ENCODE measurements around the gene LRRIQ3. TPM values are rescaled to one million over a fixed set of nuclear protein-coding genes. Genes with fewer than 3 reads are reported as not detected.

The LRRIQ3 gene
- total RNA-seq, 1 donor from 2014 or later: 0.49 TPM

Other genes starting within 250 kb of the LRRIQ3 start
- gene FPGT, start 66 bp upstream of the LRRIQ3 start, total RNA-seq: 19.9 TPM
- 9.6 TPM for gene TNNI3K, start 37.2 kb upstream of the LRRIQ3 start, total RNA-seq